Neural crest cell (in vitro differentiated cells): ENCODE results near the gene SRRM3. TPM values are rescaled to one million over a fixed set of nuclear protein-coding genes. Genes with fewer than 3 reads are reported as not detected.
"Not testable (repeated sequence)": the region's sequence is repeated elsewhere in the genome, so short reads cannot be mapped to it uniquely, and the experiment has no call there.

Experiments used
- DNase-seq: peaks from one replicate; pipeline ENCODE4 v3.0.0; 2021; ENCODE audit warnings: low read depth, mixed read lengths, low spot score
- H3K27ac Mint-ChIP-seq: one replicate; pipeline ENCODE4 v1.8.0; 2021; ENCODE audit warnings: mild to moderate bottlenecking, mixed read lengths; ENCODE audit not compliant: unreplicated experiment
- H3K27me3 Mint-ChIP-seq: 2 replicates; pipeline ENCODE4 v1.8.0; 2021; ENCODE audit warnings: low read depth, mild to moderate bottlenecking, mixed read lengths
- H3K36me3 Mint-ChIP-seq: 2 replicates; pipeline ENCODE4 v1.8.0; 2021; ENCODE audit warnings: low read depth, mild to moderate bottlenecking, mixed read lengths
- H3K4me1 Mint-ChIP-seq: 2 replicates; pipeline ENCODE4 v1.8.0; 2021; ENCODE audit warnings: mixed read lengths
- H3K4me3 Mint-ChIP-seq: one replicate; pipeline ENCODE4 v1.8.0; 2021; ENCODE audit warnings: mild to moderate bottlenecking, mixed read lengths
- H3K9me3 Mint-ChIP-seq: 2 replicates; pipeline ENCODE4 v1.8.0; 2021; ENCODE audit warnings: mixed read lengths
- CTCF ChIP-seq: fragments of 200-600 bp; sonication (generic); conservative IDR thresholded peaks from 2 replicates; pipeline ENCODE4 v1.5.0; 2021; ENCODE audit warnings: antibody characterized with exemption, mild to moderate bottlenecking
- total RNA-seq: library from RNA; stranded (reverse); gene quantifications from 2 replicates; pipeline ENCODE4 v1.2.1, GENCODE V29; 2021

The SRRM3 gene
- total RNA-seq, 1 donor from 2014 or later, result 4.9 TPM

GRCh38 chr7:76286842-76287403 lies 85.2 kb downstream of the SRRM3 start:
- no peak for DNase-seq
- no peaks in the 10 kb centered on the region for H3K9me3 Mint-ChIP-seq
- peaks cover 44% of the 10 kb centered on the region for H3K27me3 Mint-ChIP-seq
- H3K4me3 Mint-ChIP-seq, result no peak overlapping the region
- H3K27ac Mint-ChIP-seq, result no peak overlapping the region
- no peaks in the 10 kb centered on the region for H3K36me3 Mint-ChIP-seq
- TF ChIP-seq CTCF, result no peak
- H3K4me1 Mint-ChIP-seq, result peaks cover 18% of the 10 kb centered on the region

GRCh38 chr7:76290847-76291350 lies 89.2 kb downstream of the SRRM3 start:
- not testable (repeated sequence) for DNase-seq, H3K27ac Mint-ChIP-seq, H3K36me3 Mint-ChIP-seq, H3K4me3 Mint-ChIP-seq, H3K9me3 Mint-ChIP-seq
- peaks cover 18% of the 10 kb centered on the region for H3K4me1 Mint-ChIP-seq
- peaks cover 13% of the 10 kb centered on the region for H3K27me3 Mint-ChIP-seq

- Mint-ChIP-seq H3K4me3 (no peak overlapping the region), H3K9me3 (no peaks in the 10 kb centered on the region), H3K27ac (peak overlapping the region; percentile 54), H3K4me1 (peaks cover 18% of the 10 kb centered on the region), H3K27me3 (peaks cover 10% of the 10 kb centered on the region), H3K36me3 (no peaks in the 10 kb centered on the region)
- peak; percentile 98 for TF ChIP-seq CTCF
- DNase-seq, result peak; percentile 96
These were observed 89.9 kb downstream of the SRRM3 start for GRCh38 chr7:76291351-76292212.

GRCh38 chr7:76292213-76292573 lies 90.5 kb downstream of the SRRM3 start:
- Mint-ChIP-seq H3K4me1 (peaks cover 18% of the 10 kb centered on the region), H3K9me3 (no peaks in the 10 kb centered on the region), H3K36me3 (no peaks in the 10 kb centered on the region), H3K27me3 (peaks cover 10% of the 10 kb centered on the region), H3K4me3 (no peak overlapping the region), H3K27ac (no peak overlapping the region)
- TF ChIP-seq CTCF, result no peak
- DNase-seq, result no peak

GRCh38 chr7:76292911-76293310 lies 91.2 kb downstream of the SRRM3 start:
- H3K27ac Mint-ChIP-seq, DNase-seq, H3K4me3 Mint-ChIP-seq, H3K36me3 Mint-ChIP-seq, H3K9me3 Mint-ChIP-seq: not testable (repeated sequence)
- H3K4me1 Mint-ChIP-seq, result peaks cover 18% of the 10 kb centered on the region
- H3K27me3 Mint-ChIP-seq, result peaks cover 10% of the 10 kb centered on the region

GRCh38 chr7:76293407-76293901 lies 91.8 kb downstream of the SRRM3 start:
- Mint-ChIP-seq H3K4me3 (no peak overlapping the region), H3K27me3 (peaks cover 10% of the 10 kb centered on the region), H3K36me3 (no peaks in the 10 kb centered on the region), H3K27ac (no peak overlapping the region), H3K4me1 (peaks cover 18% of the 10 kb centered on the region), H3K9me3 (no peaks in the 10 kb centered on the region)
- DNase-seq, result no peak
- no peak for TF ChIP-seq CTCF
